Non-pigmented ciliary epithelial cell (primary cell): ENCODE measurements around the gene PCDH18.
"Not testable (repeated sequence)": the region's sequence is repeated elsewhere in the genome, so short reads cannot be mapped to it uniquely, and the experiment has no call there.

ENCODE experiments used
- DNase-seq: peaks from one replicate; pipeline ENCODE4 v3.0.0-alpha.2; 2010; ENCODE audit warnings: low read depth

Gene PCDH18

GRCh38 chr4:137528673-137529072 is 3.6 kb downstream of the PCDH18 start:
- no peak for DNase-seq

GRCh38 chr4:137526681-137527080 is 5.6 kb downstream of the PCDH18 start:
- no peak for DNase-seq

- DNase-seq: no peak
Observed at GRCh38 chr4:137524725-137525369, 7.4 kb downstream of the PCDH18 start.

GRCh38 chr4:137523329-137523728 is 9.0 kb downstream of the PCDH18 start:
- no peak for DNase-seq

- no peak for DNase-seq
Observed at GRCh38 chr4:137521053-137521452, 11.2 kb downstream of the PCDH18 start.

- no peak for DNase-seq
Observed at GRCh38 chr4:137519406-137519805, 12.9 kb downstream of the PCDH18 start.

- DNase-seq: not testable (repeated sequence)
Observed at GRCh38 chr4:137517323-137517722, 15.0 kb downstream of the PCDH18 start.

- no peak for DNase-seq
Observed at GRCh38 chr4:137514406-137515111, 17.7 kb downstream of the PCDH18 start.

GRCh38 chr4:137510557-137511265 is 21.6 kb downstream of the PCDH18 start:
- peak; percentile 73 for DNase-seq

GRCh38 chr4:137509855-137510282 is 22.4 kb downstream of the PCDH18 start:
- DNase-seq: no peak

GRCh38 chr4:137502339-137503129 is 29.8 kb downstream of the PCDH18 start:
- no peak for DNase-seq

GRCh38 chr4:137496267-137496666 is 36.0 kb downstream of the PCDH18 start:
- not testable (repeated sequence) for DNase-seq

GRCh38 chr4:137495578-137495977 is 36.7 kb downstream of the PCDH18 start:
- DNase-seq: no peak

GRCh38 chr4:137483313-137483959 is 48.9 kb downstream of the PCDH18 start:
- DNase-seq: not testable (repeated sequence)

GRCh38 chr4:137479657-137480056 is 52.6 kb downstream of the PCDH18 start:
- not testable (repeated sequence) for DNase-seq

- no peak for DNase-seq
Observed at GRCh38 chr4:137476345-137476744, 55.9 kb downstream of the PCDH18 start.

- peak; percentile 31 for DNase-seq
Observed at GRCh38 chr4:137474711-137475301, 57.5 kb downstream of the PCDH18 start.

- no peak for DNase-seq
Observed at GRCh38 chr4:137471895-137472294, 60.4 kb downstream of the PCDH18 start.

- DNase-seq: no peak
Observed at GRCh38 chr4:137471461-137471860, 60.8 kb downstream of the PCDH18 start.

GRCh38 chr4:137470806-137471205 is 61.5 kb downstream of the PCDH18 start:
- DNase-seq: no peak
